Right kidney (tissue), 1 donor: ENCODE measurements around the gene EGFLAM.
A peak's percentile ranks its signal among the peaks of the same experiment; 100 is the strongest.

Source experiments
- DNase-seq: peaks from one replicate; pipeline ENCODE4 v3.0.0-alpha.2; 2016

EGFLAM gene

DNA sequence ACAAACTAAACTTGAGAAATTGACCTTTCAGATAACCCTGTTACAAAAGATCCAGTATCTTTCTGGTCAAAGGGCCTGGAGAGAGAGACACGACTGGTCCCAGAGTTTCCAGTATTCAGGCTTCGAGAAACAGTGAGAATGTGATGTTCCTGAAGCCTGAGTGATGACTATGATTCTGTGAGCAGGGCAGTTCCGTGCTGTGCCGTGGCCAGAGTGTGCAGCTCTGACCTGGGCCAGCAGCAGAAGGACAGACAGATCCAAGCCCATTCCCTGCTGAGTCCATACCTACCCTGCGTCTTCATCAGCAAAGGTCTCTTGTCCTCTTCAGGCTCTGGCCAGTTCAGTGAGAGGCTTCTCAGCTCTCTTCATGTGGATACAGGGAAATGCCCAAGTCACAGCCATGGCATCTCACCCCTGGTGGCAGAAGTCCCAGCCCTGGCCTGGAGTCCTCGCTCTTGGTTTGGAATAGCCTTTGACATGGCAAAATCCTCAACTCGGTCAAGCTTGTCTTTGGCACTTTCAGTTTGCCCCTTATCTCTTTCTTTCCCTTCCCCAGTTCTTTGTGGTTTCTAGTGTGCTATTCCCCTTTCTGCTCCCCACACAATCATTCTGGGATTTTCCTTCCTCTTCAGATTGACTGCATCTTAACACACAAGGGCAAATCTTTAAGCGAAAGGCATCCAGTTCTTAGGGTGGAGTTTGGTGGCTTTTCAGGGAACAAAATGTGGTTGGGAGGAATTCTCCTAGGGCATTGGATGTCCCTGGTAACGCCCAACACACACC, 190.4 kb downstream of the EGFLAM start:
- no peak for DNase-seq

DNA sequence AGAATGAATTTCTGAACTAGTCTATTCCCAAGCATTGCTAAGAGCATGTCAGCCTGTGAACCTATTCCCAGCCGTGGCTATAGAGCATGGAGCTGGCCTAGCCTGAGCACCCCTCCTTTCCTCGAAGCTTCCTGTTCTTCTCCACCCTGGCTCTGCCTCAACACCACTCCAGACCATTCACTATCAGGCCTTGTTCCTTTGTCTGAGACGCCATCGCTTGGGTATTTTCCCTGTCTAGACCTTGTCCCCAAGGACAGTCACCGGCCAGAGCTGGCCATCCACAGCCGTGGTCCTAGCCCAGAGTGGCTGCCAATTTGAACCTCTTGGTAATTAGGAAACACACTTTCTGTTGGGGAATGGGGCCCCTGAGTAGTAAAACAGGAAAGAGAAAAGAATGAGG, 192.3 kb downstream of the EGFLAM start:
- no peak for DNase-seq

DNA sequence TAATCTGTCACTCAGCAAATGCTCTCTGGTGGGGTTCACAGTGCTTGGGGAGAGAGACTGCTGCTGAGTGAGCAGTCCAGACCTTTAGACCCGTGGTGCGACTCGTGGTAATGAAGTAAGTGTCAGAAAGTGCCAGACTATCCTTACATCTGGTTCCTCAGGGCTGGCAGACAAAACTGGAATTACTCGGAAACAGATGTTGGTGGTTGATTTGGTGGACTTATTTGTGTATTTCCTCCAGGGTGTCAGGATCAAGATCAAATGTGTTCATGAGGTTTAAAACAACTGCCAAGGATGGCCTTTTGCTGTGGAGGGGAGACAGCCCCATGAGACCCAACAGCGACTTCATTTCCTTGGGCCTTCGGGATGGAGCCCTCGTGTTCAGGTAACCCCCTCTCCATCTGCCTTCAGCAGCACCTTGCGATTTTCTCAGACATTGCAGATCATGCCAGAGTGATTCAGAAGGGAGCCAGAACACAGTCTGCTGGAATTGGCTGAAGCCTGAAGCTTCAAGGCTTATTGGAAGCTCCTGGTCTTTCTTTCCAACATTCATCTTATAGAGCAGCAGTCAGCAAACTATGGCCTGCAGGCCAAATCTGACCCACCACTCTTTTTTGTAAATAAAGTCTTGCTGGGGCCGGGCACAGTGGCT, 192.8 kb downstream of the EGFLAM start:
- no peak for DNase-seq

DNA sequence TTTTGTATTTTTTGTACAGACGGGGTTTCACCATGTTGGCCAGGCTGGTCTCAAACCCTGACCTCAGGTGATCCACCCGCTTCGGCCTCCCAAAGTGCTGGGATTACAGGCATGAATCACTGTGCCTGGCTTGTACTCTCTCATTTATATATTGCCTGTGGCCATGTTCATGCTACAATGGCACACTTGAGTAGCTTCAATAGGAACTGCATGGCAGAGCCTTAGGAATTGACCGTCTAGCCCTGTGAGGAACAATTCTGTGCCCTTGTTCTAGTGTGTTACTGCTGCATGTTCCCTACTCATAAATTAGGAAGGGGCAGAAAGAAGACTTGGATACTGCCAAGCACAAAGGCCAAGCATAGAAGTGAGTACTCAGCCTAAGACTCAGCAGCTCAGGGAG, 193.8 kb downstream of the EGFLAM start:
- no peak for DNase-seq

- no peak for DNase-seq
These were observed 195.1 kb downstream of the EGFLAM start for GRCh38 chr5:38453506-38453905.

DNA sequence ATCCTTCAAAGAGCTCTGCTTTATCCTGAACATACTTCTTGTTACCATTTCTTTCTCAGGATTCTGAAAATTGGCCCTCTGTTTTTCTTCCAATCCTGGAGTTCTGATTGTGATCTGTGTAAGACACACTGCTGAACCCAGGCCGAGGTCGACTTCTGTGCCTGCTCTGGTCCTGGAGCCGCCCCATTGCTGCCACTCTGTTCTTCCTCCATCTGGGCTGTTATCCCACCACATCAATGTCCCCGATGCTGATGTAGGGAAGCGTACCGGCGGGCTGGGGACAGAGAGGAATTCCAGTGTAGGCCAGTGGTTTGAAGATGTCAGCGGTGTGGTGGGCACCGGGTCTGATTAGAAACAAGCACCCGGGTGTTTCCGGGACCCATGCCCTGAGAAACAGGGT, 195.6 kb downstream of the EGFLAM start:
- DNase-seq = no peak

- DNase-seq = no peak
These were observed 197.5 kb downstream of the EGFLAM start for GRCh38 chr5:38455796-38456330.

GRCh38 chr5:38456657-38457399, 198.5 kb downstream of the EGFLAM start:
- no peak for DNase-seq

GRCh38 chr5:38458174-38458573, 199.8 kb downstream of the EGFLAM start:
- DNase-seq = no peak

DNA sequence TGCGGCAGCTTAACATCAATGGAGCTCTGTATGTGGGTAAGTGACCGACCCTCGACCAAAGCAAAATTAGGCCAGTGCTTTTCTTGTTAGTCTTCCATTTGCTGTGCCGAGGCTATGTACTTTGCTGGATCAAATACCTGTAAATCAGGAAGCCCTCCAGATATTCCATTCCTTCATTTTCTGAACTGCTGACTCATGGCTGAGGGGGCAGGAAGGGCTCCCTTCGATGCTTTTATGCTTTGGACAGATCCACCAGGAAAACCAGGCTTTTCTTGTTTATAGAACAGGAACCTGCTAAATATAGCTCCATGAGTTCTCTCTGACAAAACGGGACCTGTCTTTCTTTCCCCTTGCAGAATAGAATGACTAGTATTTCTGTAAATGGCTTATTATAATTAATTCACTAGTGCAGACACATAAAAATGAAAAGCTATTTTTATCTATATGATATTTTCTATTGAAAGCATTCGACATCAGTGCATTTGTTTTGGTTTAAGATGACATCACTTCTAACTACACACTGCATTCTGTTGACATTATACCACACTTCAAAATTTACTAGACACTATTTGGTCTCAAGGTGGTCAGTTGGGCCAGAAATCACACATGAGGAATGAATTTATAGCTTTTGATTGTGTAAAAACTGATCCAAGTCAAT, 204.7 kb downstream of the EGFLAM start:
- DNase-seq = no peak

GRCh38 chr5:38463634-38464521, 205.5 kb downstream of the EGFLAM start:
- peak; percentile 56 for DNase-seq

DNA sequence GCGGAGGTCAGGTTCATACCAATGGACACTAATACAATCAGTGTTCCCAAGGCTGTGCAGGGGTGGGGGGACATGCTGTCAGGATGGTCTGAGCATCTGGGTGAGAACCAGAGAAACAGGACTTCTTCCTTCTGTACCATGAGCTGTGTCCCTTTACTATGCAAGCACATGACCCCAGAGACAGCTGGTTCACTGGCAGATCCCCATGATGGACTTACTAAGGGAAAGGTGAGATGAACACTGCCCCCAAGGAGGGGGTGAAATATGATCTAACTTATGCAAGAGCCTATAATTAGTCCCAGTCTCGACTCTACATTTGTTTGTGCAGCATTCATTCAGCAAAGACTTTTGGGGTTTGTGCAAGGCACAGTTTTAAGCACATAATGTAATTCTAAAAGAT, 206.7 kb downstream of the EGFLAM start:
- no peak for DNase-seq

- no peak for DNase-seq
These were observed 207.5 kb downstream of the EGFLAM start for GRCh38 chr5:38465702-38466423.

DNA sequence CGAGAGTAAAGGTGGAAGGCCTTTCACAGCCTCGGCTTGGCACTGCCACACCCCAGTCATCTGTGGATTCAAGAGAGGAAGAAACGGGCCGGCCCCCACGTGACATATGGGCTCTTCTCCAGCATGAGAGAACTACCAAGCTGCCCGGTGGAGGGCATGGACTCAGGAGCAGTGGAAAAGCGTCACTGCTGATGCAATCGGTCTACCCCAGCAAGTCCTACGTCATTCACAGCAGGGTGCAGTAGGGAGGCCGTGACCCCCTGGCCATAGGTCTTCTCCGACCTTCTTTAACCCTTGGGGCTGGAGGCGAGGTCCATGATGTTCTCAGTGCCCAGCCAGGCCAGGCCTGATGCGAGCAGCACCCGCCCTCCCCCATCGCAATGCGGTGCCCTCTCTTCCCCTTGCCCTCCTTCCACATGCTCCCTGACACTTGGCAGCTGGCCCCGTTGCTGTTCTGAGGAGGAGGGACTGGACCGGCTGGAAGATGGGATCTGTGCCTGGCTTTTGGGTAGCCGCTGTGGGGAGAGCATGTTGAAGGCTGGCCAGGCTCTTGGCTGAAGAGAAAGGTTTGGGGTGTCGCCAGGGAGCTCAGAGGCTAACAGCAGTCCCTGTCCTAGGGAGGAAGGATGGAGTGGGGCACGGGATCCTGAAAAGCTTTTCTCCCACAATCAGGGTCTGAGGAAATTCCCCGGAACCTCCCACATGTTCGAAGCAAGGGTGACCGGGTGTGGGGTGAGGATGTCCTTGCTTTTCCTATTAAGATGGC, 208.2 kb downstream of the EGFLAM start:
- peak; percentile 53 for DNase-seq

GRCh38 chr5:38467353-38468040, 209.1 kb downstream of the EGFLAM start:
- DNase-seq = peak; percentile 80

DNA sequence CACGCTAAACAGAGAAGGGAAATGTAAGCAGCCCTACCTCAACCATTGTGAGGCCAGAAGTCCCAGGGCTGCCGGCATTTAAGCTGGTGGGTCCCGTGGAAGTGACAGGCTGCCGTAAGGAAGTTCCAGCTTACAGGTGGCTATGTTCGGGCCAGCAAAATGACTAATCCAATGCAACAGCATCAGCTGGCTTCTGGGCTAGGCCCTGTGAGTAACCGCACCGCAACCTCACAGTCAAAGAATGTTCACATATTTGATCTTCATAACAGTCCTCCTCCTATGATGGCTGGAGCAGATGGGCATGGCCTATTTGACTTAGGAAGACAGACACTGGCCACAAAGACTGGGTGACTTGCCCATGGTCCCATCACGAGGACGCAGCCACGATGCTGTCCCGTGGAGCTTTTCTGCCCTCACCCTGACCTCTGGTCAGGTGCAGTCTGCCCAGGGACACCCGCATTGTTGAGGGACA, 209.9 kb downstream of the EGFLAM start:
- DNase-seq = no peak

DNA sequence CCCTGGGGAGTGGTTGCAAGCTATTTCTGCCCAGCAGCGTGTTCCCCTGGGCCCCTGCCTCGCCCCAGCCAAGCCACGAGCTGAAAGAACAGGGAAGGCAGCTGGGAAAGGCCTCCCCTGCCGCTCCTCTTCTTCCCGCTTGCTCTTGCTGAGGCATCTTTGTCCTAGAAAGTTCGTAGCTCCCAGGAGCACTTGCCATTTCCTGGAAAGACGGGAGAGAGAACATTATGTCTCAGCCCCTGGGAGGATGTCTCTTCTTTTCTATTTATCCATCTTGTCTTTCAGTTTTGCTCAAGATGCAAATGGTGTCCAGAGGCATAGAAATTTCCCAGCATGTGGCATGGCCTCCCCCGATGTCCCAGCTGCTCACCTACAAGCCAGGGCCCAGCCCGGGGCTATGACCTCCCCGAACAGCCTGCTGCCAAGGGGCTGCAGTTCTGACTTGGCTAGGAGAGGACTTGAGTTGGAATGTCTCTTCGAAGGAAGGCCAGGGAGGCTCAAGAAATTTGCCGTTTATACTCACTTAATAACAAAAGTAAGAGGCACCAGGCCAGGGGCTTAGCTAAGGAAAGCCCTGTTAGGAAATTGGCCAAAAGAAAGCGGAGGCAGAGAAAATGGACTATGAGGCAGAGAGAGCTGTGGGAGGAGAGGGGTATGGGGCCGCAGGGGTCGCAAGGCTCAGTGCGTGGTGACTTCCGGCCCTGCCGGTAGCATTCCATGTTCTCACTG, 210.8 kb downstream of the EGFLAM start:
- DNase-seq = no peak

DNA sequence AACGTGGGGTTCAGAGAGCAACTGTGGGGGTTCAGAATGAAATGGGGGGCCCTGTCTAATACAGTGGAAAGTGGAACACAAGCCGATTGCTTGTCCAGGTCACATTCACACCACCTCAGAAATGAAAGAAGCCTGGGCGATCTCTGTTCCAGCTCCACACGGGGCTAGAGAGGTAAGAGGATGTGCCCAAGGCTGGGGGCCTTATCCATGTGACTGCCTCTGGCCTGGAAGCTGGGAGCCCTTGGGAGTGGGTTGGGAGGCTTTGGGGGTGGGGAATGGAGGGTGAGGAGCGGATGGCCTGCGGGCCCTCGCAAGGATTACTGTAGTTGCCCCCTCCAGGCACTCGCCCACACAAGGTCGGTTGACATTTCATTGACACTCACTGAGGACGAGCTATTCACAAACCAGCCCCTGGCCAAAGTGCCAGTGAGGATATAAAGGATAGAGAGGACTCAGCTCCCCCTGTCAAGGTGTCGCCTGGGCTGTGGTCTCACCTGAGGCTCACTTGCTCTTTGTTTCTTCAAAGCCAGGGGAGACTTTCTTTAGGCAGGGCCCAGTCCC, 211.4 kb downstream of the EGFLAM start:
- DNase-seq = no peak
